ENCODE data around the gene PSMD13.
"Not testable (repeated sequence)": the region's sequence is repeated elsewhere in the genome, so short reads cannot be mapped to it uniquely, and the experiment has no call there.

GRCh38 chr11:220641-221215, 16.0 kb upstream of the PSMD13 start:
- not testable (repeated sequence) for TF ChIP-seq YY1 (IDR thresholded peaks at IDR 0.05; ENCODE audit: insufficient read depth, insufficient read length); ZNF274 (IDR thresholded peaks at IDR 0.05; ENCODE audit: low read depth, low read length); SUZ12 (IDR thresholded peaks at IDR 0.05; ENCODE audit: extremely low read depth, insufficient read depth, insufficient read length)

All from NT2/D1 (cell line).